Ovary (tissue), 3 donors: ENCODE data around the gene LARGE1.

ENCODE experiments used
- CTCF ChIP-seq, 3 donors: fragments of 450-650 bp in 2 of 3; fragments of 200-600 bp in 1 of 3; IDR thresholded peaks; one replicate each; pipeline versions ENCODE4 v1.5.1 to v1.8.0; 2016 to 2022; ENCODE audit warnings: antibody characterized with exemption in 3 of 3, mild to moderate bottlenecking in 1 of 3
- POLR2A ChIP-seq: fragments of 450-650 bp; IDR thresholded peaks from one replicate; pipeline ENCODE4 v1.6.1; 2017; ENCODE audit warnings: antibody characterized with exemption, mild to moderate bottlenecking, moderate library complexity
- donor health status: DM: no; HTN: no; CAD: no.

- TF ChIP-seq CTCF (IDR thresholded peaks at IDR 0.05) (no peak), POLR2A (no peak)
Observed at GRCh38 chr22:33850193-33850592, 70.1 kb downstream of the LARGE1 start.
